Activated B cell treated with CpG ODN at 0.5 μM for 24 hours (primary cell): ENCODE measurements around the gene SDR42E2. TPM values are rescaled to one million over a fixed set of nuclear protein-coding genes. Genes with fewer than 3 reads are reported as not detected.
A peak's percentile ranks its signal among the peaks of the same experiment; 100 is the strongest.
"Not testable (repeated sequence)": the region's sequence is repeated elsewhere in the genome, so short reads cannot be mapped to it uniquely, and the experiment has no call there.

Source experiments
- ATAC-seq: fragments of 200-7000 bp; cut with Tn5 transposase; one replicate; pipeline ENCODE4 v1.10.0; 2021; ENCODE audit warnings: low read depth, mild to moderate bottlenecking, moderate library complexity
- CTCF ChIA-PET: fragments of 350-600 bp; sonication (Branson Sonifier 250); formaldehyde crosslinking; loops from one replicate; lab custom pipeline; 2021; ENCODE audit warnings: antibody characterized with exemption; lab: Charles Lee
- POLR2A ChIA-PET: fragments of 350-600 bp; sonication (Branson Sonifier 250); formaldehyde crosslinking; loops from one replicate; lab custom pipeline; 2021; ENCODE audit warnings: antibody characterized with exemption; lab: Charles Lee
- DNase-seq: peaks from one replicate; pipeline ENCODE4 v3.0.0; 2022
- H3K27ac Mint-ChIP-seq: one replicate; pipeline ENCODE4 v1.8.0; 2020; ENCODE audit warnings: mixed read lengths
- H3K27me3 Mint-ChIP-seq: one replicate; pipeline ENCODE4 v1.8.0; 2021; ENCODE audit warnings: mixed read lengths
- H3K36me3 Mint-ChIP-seq: one replicate; pipeline ENCODE4 v1.8.0; 2021; ENCODE audit warnings: low read depth, mixed read lengths
- H3K4me1 Mint-ChIP-seq: one replicate; pipeline ENCODE4 v1.8.0; 2021; ENCODE audit warnings: mixed read lengths
- H3K4me3 Mint-ChIP-seq: one replicate; pipeline ENCODE4 v1.8.0; 2020; ENCODE audit warnings: mild to moderate bottlenecking, mixed read lengths
- H3K9me3 Mint-ChIP-seq: one replicate; pipeline ENCODE4 v1.8.0; 2020; ENCODE audit warnings: mixed read lengths
- intact Hi-C: fragments of 100-400 bp; cut with micrococcal nuclease; formaldehyde crosslinking; loops from one replicate; pipeline ENCODE4 v1.15.1; 2024
- total RNA-seq: library from RNA; stranded (reverse); gene quantifications from 2 replicates; pipeline ENCODE4 v1.2.3, GENCODE V29; 2022
- TF ChIP-seq, protein P1 (sequence below): fragments of 200-600 bp; IDR thresholded peaks from one replicate; pipeline ENCODE4 v1.8.0; 2022; ENCODE audit warnings: antibody characterized with exemption, mild to moderate bottlenecking

The SDR42E2 gene
- total RNA-seq, 1 donor from 2014 or later: 0.18 TPM

DNA sequence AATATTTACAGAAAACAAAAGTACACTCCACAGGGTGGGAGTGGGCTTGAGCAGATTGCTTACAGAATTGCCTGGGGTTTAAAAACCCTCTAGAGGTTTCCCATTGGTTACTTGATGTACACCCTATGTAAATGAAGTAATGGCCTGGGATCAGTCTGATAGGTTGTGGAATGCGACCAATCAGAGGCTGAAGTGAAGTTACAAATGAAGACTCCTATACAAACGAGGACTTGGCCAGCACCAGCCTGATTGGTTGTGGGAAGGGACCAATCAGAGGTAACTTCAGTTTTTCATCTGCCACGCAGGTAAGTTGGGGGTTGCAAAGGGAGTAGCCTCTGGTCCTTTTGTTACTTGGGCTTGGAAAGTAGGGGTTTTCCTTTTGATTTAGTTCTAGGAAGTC is 52.6 kb downstream of the SDR42E2 start:
- POLR2A ChIA-PET: interaction anchor here (0.6 kb wide), 1 partner anchor 13 kb away, joined by 4 read pairs; no protein-coding TSS in a partner anchor
- peaks cover 23% of the 10 kb centered on the region for H3K36me3 Mint-ChIP-seq

DNA sequence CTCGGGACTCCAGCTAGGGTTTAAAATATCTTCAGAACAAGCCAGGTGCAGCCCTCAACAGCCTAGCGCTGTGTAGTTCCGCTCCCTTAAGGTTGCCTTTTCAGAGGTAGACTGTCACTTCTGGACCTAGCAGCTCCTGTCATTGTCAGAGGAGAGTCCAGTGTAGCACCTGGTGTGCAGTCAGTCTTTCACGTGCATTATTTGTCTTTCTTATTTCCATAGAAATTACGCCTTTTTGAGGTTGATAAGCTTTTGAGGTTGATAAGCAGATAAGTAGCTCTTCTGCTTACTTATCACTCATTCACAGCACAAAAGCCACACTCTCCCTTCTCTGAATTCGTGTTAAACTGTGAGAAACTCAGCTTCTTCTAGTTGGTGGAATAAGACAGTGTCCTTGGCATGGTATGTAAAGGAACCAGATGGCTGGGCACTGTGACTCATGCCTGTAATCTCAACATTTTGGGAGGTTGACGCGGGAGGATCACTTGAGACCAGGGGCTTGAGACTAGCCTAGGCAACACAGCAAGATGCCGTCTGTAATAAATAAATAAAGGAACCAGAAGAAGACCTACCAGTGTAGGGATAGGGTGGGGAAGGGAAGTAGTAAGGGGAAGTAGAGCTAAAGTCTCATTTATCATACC is 54.0 kb downstream of the SDR42E2 start:
- CTCF ChIA-PET: interaction anchor here (0.5 to 0.9 kb wide), 2 partner anchors 19 to 28 kb away, joined by 3 read pairs; no protein-coding TSS in a partner anchor
- H3K9me3 Mint-ChIP-seq: no peaks in the 10 kb centered on the region
- intact Hi-C loops: no loop called here
- TF ChIP-seq, protein P1, sequence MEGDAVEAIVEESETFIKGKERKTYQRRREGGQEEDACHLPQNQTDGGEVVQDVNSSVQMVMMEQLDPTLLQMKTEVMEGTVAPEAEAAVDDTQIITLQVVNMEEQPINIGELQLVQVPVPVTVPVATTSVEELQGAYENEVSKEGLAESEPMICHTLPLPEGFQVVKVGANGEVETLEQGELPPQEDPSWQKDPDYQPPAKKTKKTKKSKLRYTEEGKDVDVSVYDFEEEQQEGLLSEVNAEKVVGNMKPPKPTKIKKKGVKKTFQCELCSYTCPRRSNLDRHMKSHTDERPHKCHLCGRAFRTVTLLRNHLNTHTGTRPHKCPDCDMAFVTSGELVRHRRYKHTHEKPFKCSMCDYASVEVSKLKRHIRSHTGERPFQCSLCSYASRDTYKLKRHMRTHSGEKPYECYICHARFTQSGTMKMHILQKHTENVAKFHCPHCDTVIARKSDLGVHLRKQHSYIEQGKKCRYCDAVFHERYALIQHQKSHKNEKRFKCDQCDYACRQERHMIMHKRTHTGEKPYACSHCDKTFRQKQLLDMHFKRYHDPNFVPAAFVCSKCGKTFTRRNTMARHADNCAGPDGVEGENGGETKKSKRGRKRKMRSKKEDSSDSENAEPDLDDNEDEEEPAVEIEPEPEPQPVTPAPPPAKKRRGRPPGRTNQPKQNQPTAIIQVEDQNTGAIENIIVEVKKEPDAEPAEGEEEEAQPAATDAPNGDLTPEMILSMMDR: no peak
- POLR2A ChIA-PET: interaction anchor here (0.5 to 1.6 kb wide), 3 partner anchors 9 to 1539 kb away, joined by 3 to 14 read pairs (median 3); partner anchors contain the start of gene EEF2K
- H3K36me3 Mint-ChIP-seq: peaks cover 18% of the 10 kb centered on the region
- ATAC-seq (no peak), DNase-seq (no peak)
- H3K27ac Mint-ChIP-seq: peak overlapping the region; percentile 47
- H3K27me3 Mint-ChIP-seq: no peaks in the 10 kb centered on the region
- H3K4me1 Mint-ChIP-seq: peaks cover 26% of the 10 kb centered on the region
- no peak overlapping the region for H3K4me3 Mint-ChIP-seq

More for the DNA sequence above, 52.6 kb downstream of the SDR42E2 start:
- ATAC-seq (no peak), DNase-seq (no peak)
- H3K9me3 Mint-ChIP-seq: no peaks in the 10 kb centered on the region
- no peaks in the 10 kb centered on the region for H3K27me3 Mint-ChIP-seq
- H3K4me1 Mint-ChIP-seq: peaks cover 38% of the 10 kb centered on the region
- no peak overlapping the region for H3K27ac Mint-ChIP-seq
- intact Hi-C loops: no loop called here
- TF ChIP-seq, protein P1: no peak
- CTCF ChIA-PET: no interaction called here
- H3K4me3 Mint-ChIP-seq: no peak overlapping the region

DNA sequence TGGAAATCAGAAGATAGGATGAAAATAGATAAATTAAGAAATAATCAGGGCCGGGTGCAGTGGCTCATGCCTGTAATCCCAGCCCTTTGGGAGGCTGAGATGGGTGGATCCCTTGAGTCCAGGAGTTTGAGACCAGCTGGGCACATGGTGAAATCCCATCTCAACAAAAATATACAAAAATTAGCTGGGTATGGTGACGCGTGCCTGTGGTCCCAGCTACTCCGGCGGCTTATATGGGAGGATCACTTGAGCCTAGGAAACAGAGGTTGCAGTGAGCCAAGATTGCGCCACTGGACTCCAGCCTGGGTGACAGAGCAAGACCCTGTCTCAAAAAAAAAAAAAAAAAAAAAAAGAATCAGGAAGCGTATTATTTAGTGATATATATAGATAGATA is 54.5 kb downstream of the SDR42E2 start:
- H3K9me3 Mint-ChIP-seq, H3K4me3 Mint-ChIP-seq, H3K27ac Mint-ChIP-seq, intact Hi-C loops, ATAC-seq, DNase-seq, H3K27me3 Mint-ChIP-seq: not testable (repeated sequence)
- Mint-ChIP-seq H3K4me1 (peaks cover 26% of the 10 kb centered on the region), H3K36me3 (peaks cover 18% of the 10 kb centered on the region)
- POLR2A ChIA-PET: interaction anchor here (0.5 to 1.6 kb wide), 3 partner anchors 10 to 1539 kb away, joined by 3 to 14 read pairs (median 3); partner anchors contain the start of gene EEF2K
- CTCF ChIA-PET: interaction anchor here (0.5 to 1.1 kb wide), 3 partner anchors 9 to 28 kb away, joined by 3 read pairs; no protein-coding TSS in a partner anchor

DNA sequence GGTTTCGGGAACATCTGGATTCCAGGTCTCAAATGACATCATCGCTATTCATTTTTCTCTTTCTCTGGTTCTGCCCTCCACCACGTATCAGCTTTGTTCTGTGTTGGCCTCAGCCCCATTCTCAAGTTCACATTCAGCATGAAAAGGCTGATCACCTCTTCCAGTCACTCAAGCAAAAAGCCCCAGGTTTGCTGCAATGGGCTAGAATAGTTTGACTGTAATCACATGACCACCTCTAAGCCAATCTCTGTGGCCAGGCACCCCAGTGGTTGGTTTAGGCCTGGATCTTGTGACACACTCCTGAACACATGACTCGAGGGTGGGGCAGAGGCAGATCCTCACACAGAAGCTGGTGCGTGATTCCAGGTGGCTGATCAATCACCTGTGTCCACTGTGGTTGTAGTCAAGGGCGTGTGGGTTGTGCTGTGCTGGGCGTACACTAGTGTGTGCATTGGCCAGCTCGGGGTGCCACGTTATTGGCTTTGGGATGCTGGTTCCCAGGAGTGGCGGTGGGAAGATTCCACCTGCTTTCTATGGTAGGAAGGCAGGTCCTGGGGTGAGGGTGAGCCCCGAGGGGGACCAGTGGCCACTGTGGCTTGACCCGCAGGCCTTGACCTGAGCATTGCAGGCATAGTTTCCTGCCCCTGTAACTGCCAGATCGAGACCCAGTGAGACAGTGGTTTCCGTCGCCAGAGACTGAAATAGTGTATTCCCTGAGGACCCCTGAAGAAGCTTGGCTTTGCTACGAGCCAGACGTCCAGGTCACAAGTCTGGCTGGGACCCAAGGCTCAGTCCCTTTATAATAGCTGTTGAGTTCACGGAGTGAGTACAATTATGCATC is 55.8 kb downstream of the SDR42E2 start:
- TF ChIP-seq, protein P1: no peak
- ATAC-seq (peak; percentile 86), DNase-seq (peak; percentile 29)
- peaks cover 13% of the 10 kb centered on the region for H3K36me3 Mint-ChIP-seq
- ChIA-PET CTCF (interaction anchor here (1.0 to 1.1 kb wide), 2 partner anchors 7 to 12 kb away, joined by 3 read pairs; partner anchors contain the start of gene EEF2K), POLR2A (interaction anchor here (0.6 to 1.6 kb wide), 6 partner anchors 10 to 94 kb away, joined by 3 to 12 read pairs (median 4); partner anchors contain the start of gene EEF2K)
- peak overlapping the region; percentile 85 for H3K27ac Mint-ChIP-seq
- no peaks in the 10 kb centered on the region for H3K9me3 Mint-ChIP-seq
- intact Hi-C loops: loop anchor here (1.0 kb wide), 2 partner anchors 23 to 79 kb away; partner anchors contain the start of gene POLR3E
- H3K4me1 Mint-ChIP-seq: peaks cover 26% of the 10 kb centered on the region
- peak overlapping the region; percentile 52 for H3K4me3 Mint-ChIP-seq
- no peaks in the 10 kb centered on the region for H3K27me3 Mint-ChIP-seq

DNA sequence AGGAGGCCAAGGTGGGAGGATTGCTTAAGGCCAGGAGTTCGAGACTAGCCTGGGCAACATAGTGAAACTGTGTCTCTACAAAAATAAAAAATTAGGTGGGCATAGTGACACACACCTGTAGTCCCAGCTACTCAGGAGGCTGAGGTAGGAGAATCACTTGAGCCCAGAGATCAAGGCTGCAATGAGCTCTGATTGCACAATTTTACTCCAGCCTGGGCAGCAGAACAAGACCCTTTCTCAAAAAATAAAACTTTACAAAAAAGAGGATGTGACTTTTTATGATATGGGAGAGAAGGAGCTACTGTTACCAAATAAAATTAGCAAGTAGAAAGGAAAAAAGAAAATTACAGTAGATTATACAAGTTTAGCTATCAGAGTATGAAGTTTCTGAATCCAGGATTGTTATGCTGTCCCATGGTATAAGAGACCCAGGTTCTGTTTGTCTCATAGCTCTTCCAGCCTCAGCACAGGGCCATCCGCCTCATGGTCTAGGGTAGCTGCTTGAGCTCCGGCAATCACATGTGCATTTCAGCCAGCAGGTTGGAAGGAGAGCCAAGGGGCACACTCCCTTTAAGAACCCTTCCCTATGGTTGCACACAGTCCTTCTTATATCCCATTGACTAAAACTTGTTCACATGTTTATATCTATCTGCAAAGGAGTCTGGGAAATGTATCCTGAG is 57.2 kb downstream of the SDR42E2 start:
- ATAC-seq (no peak), DNase-seq (no peak)
- TF ChIP-seq, protein P1: no peak
- Mint-ChIP-seq H3K27ac (no peak overlapping the region), H3K9me3 (no peaks in the 10 kb centered on the region), H3K4me3 (no peak overlapping the region), H3K27me3 (no peaks in the 10 kb centered on the region), H3K36me3 (peaks cover 4% of the 10 kb centered on the region), H3K4me1 (peaks cover 26% of the 10 kb centered on the region)
- ChIA-PET POLR2A (interaction anchor here (1.1 to 1.6 kb wide), 2 partner anchors 9 to 28 kb away, joined by 3 to 12 read pairs; no protein-coding TSS in a partner anchor), CTCF (no interaction called here)
- intact Hi-C loops: loop anchor here (2.0 kb wide), 1 partner anchor 13 kb away; the partner anchor contains the start of gene EEF2K
